HCT116 (cell line): ENCODE results near the gene ONECUT3.

ENCODE experiments used
- CBX3 ChIP-seq: IDR thresholded peaks from 2 replicates; pipeline ENCODE4 v1.6.1; 2012; ENCODE audit warnings: low read depth
- CEBPB ChIP-seq: IDR thresholded peaks from 2 replicates; pipeline ENCODE4 v1.6.1; 2012; ENCODE audit warnings: low read depth
- EGR1 ChIP-seq: IDR thresholded peaks from 2 replicates; pipeline ENCODE4 v1.6.1; 2012; ENCODE audit warnings: low read depth
- EZH2 ChIP-seq: fragments of 200-600 bp; sonication (generic); IDR thresholded peaks from 2 replicates; pipeline ENCODE4 v1.6.1; 2017; ENCODE audit warnings: antibody characterized with exemption, mixed run types
- POLR2A ChIP-seq: IDR thresholded peaks from 2 replicates; pipeline ENCODE4 v1.7.0; 2011; ENCODE audit warnings: borderline replicate concordance; ENCODE audit not compliant: insufficient read depth, insufficient read length; ENCODE audit errors: extremely low read depth
- SIN3A ChIP-seq: IDR thresholded peaks from 2 replicates; pipeline ENCODE4 v1.6.1; 2012; ENCODE audit warnings: low read depth
- ZFX ChIP-seq: fragments of 450-650 bp; IDR thresholded peaks from 2 replicates; pipeline ENCODE4 v1.6.1; 2017
- ZNF274 ChIP-seq: fragments of 200-500 bp; sonication (Bioruptor generic); IDR thresholded peaks from 2 replicates; pipeline ENCODE4 v1.6.1; 2014; ENCODE audit warnings: mild to moderate bottlenecking, low read depth, low read length, inconsistent platforms
- TF ChIP-seq, protein P1 (sequence below), 3 experiments: fragments of 200-600 bp in 1 of 3; sonication (generic) in 1 of 3; IDR thresholded peaks in 2 of 3; conservative IDR thresholded peaks in 1 of 3; 2 replicates each; pipeline ENCODE4 v1.5.1; 2012 to 2017; ENCODE audit warnings: low read depth in 2 of 3, low read length in 2 of 3, antibody characterized with exemption in 1 of 3, borderline replicate concordance in 1 of 3, control low read depth in 1 of 3, mild to moderate bottlenecking in 1 of 3, mixed read lengths in 1 of 3, mixed run types in 1 of 3, moderate library complexity in 1 of 3; ENCODE audit not compliant: insufficient read depth in 1 of 3
- TF ChIP-seq, protein P2 (sequence below): IDR thresholded peaks from 2 replicates; pipeline ENCODE4 v1.6.1; 2012; ENCODE audit warnings: low read depth
- TF ChIP-seq, protein P3 (sequence below): IDR thresholded peaks from 2 replicates; pipeline ENCODE4 v1.6.1; 2012

DNA sequence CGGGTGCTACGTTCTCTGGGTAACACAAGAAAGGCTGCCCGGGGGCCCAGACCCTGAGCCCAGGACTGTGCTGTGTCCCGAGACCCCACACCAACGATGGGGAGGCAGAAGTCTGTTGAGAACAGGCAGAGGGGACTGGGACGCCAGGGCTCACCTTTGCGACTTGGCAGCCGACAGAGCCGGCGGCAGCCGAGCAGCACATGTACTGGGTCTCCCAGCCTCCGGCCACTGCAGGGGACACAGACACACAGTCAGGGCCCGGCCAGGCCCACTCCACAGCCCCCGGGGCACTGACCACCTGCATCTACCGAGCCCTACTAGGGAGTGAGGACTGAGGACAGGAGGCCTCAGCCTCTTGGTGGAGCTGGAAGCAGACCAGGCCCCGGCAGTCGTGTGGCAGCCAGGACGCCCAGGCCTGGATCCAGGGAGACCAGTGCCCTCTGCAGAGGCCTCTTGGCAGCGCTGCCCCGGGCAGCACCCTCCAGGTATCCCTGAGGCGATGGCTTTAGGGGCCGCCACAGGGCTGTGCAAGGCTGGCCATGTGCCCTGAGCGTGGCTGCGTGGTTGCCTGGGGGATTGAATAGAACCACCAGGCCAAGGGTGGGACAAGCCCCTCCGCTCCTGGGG lies 64.4 kb downstream of the ONECUT3 start:
- no peak for TF ChIP-seq CEBPB
- TF ChIP-seq EZH2: no peak
- TF ChIP-seq, protein P1, sequence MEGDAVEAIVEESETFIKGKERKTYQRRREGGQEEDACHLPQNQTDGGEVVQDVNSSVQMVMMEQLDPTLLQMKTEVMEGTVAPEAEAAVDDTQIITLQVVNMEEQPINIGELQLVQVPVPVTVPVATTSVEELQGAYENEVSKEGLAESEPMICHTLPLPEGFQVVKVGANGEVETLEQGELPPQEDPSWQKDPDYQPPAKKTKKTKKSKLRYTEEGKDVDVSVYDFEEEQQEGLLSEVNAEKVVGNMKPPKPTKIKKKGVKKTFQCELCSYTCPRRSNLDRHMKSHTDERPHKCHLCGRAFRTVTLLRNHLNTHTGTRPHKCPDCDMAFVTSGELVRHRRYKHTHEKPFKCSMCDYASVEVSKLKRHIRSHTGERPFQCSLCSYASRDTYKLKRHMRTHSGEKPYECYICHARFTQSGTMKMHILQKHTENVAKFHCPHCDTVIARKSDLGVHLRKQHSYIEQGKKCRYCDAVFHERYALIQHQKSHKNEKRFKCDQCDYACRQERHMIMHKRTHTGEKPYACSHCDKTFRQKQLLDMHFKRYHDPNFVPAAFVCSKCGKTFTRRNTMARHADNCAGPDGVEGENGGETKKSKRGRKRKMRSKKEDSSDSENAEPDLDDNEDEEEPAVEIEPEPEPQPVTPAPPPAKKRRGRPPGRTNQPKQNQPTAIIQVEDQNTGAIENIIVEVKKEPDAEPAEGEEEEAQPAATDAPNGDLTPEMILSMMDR (IDR thresholded peaks at IDR 0.05 in 2 of 3, conservative IDR thresholded peaks at IDR 0.05 in 1 of 3; ENCODE audit: borderline replicate concordance in 1 of 3, insufficient read depth in 1 of 3, low read depth in 2 of 3, low read length in 2 of 3): no peak
- TF ChIP-seq EGR1: no peak
- no peak for TF ChIP-seq CBX3
- no peak for TF ChIP-seq ZNF274
- TF ChIP-seq ZFX: no peak
- TF ChIP-seq, protein P2, sequence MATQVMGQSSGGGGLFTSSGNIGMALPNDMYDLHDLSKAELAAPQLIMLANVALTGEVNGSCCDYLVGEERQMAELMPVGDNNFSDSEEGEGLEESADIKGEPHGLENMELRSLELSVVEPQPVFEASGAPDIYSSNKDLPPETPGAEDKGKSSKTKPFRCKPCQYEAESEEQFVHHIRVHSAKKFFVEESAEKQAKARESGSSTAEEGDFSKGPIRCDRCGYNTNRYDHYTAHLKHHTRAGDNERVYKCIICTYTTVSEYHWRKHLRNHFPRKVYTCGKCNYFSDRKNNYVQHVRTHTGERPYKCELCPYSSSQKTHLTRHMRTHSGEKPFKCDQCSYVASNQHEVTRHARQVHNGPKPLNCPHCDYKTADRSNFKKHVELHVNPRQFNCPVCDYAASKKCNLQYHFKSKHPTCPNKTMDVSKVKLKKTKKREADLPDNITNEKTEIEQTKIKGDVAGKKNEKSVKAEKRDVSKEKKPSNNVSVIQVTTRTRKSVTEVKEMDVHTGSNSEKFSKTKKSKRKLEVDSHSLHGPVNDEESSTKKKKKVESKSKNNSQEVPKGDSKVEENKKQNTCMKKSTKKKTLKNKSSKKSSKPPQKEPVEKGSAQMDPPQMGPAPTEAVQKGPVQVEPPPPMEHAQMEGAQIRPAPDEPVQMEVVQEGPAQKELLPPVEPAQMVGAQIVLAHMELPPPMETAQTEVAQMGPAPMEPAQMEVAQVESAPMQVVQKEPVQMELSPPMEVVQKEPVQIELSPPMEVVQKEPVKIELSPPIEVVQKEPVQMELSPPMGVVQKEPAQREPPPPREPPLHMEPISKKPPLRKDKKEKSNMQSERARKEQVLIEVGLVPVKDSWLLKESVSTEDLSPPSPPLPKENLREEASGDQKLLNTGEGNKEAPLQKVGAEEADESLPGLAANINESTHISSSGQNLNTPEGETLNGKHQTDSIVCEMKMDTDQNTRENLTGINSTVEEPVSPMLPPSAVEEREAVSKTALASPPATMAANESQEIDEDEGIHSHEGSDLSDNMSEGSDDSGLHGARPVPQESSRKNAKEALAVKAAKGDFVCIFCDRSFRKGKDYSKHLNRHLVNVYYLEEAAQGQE: no peak
- TF ChIP-seq, protein P3, sequence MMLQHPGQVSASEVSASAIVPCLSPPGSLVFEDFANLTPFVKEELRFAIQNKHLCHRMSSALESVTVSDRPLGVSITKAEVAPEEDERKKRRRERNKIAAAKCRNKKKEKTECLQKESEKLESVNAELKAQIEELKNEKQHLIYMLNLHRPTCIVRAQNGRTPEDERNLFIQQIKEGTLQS: no peak
- TF ChIP-seq SIN3A: no peak
- no peak for TF ChIP-seq POLR2A
